Islet of Langerhans (tissue), 1 donor: ENCODE measurements around the gene C1orf159.

Experiments used
- FAIRE-seq: peaks from one replicate; lab custom pipeline; 2011; peaks lifted over from hg19 to GRCh38; lab: Jason Lieb, UNC

Gene C1orf159

GRCh38 chr1:1092149-1092855 lies 23.6 kb downstream of the C1orf159 start:
- FAIRE-seq: no peak

GRCh38 chr1:1091344-1092148 lies 24.3 kb downstream of the C1orf159 start:
- no peak for FAIRE-seq

- FAIRE-seq: no peak
Measured at GRCh38 chr1:1090424-1091343, 25.2 kb downstream of the C1orf159 start.

GRCh38 chr1:1089731-1090423 lies 26.0 kb downstream of the C1orf159 start:
- FAIRE-seq: no peak

- FAIRE-seq: no peak
Measured at GRCh38 chr1:1088801-1089680, 26.8 kb downstream of the C1orf159 start.

GRCh38 chr1:1088029-1088800 lies 27.7 kb downstream of the C1orf159 start:
- no peak for FAIRE-seq

- FAIRE-seq: no peak
Measured at GRCh38 chr1:1087351-1088028, 28.4 kb downstream of the C1orf159 start.

GRCh38 chr1:1086911-1087341 lies 29.0 kb downstream of the C1orf159 start:
- FAIRE-seq: no peak

- FAIRE-seq: no peak
Measured at GRCh38 chr1:1085911-1086841, 29.7 kb downstream of the C1orf159 start.

GRCh38 chr1:1085171-1085841 lies 30.6 kb downstream of the C1orf159 start:
- FAIRE-seq: no peak

- FAIRE-seq: no peak
Measured at GRCh38 chr1:1084372-1085170, 31.3 kb downstream of the C1orf159 start.

- no peak for FAIRE-seq
Measured at GRCh38 chr1:1083416-1084371, 32.2 kb downstream of the C1orf159 start.

- no peak for FAIRE-seq
Measured at GRCh38 chr1:1082776-1083415, 33.0 kb downstream of the C1orf159 start.

- no peak for FAIRE-seq
Measured at GRCh38 chr1:1082239-1082775, 33.6 kb downstream of the C1orf159 start.
